GM12892 (cell line): ENCODE measurements around the gene FILIP1L.

Source experiments
- DNase-seq: peaks from one replicate; pipeline ENCODE4 v3.0.0; 2011; ENCODE audit not compliant: insufficient read length
- FAIRE-seq: peaks from 2 replicates; lab custom pipeline; 2011; peaks lifted over from hg19 to GRCh38; lab: Jason Lieb, UNC
- POLR2A ChIP-seq: IDR thresholded peaks from 2 replicates; pipeline ENCODE4 v1.6.1; 2011; ENCODE audit warnings: low read depth, low read length, control low read depth
- POLR2AphosphoS5 ChIP-seq: IDR thresholded peaks from 2 replicates; pipeline ENCODE4 v1.6.1; 2011; ENCODE audit warnings: low read depth, low read length, control low read depth
- TAF1 ChIP-seq: IDR thresholded peaks from 2 replicates; pipeline ENCODE4 v1.6.1; 2011; ENCODE audit warnings: low read depth, mild to moderate bottlenecking, control low read depth, low read length, borderline replicate concordance

Gene FILIP1L

GRCh38 chr3:99909714-99910495 is 204.4 kb downstream of the FILIP1L start:
- DNase-seq (no peak), FAIRE-seq (no peak)
- TF ChIP-seq POLR2AphosphoS5: no peak
- TF ChIP-seq POLR2A: no peak
- TF ChIP-seq TAF1: no peak

- no peak for DNase-seq
- TF ChIP-seq POLR2AphosphoS5 (no peak), POLR2A (no peak), TAF1 (no peak)
- no peak for FAIRE-seq
Observed at GRCh38 chr3:99907959-99908544, 206.2 kb downstream of the FILIP1L start.

GRCh38 chr3:99903869-99904268 is 210.4 kb downstream of the FILIP1L start:
- no peak for FAIRE-seq
- TF ChIP-seq POLR2A: no peak
- no peak for TF ChIP-seq POLR2AphosphoS5
- TF ChIP-seq TAF1: no peak
- DNase-seq: no peak

- FAIRE-seq: no peak
- TF ChIP-seq TAF1 (no peak), POLR2A (no peak), POLR2AphosphoS5 (no peak)
- no peak for DNase-seq
Observed at GRCh38 chr3:99902091-99902490, 212.2 kb downstream of the FILIP1L start.

- DNase-seq (no peak), FAIRE-seq (peak; percentile 61)
- TF ChIP-seq POLR2AphosphoS5: no peak
- no peak for TF ChIP-seq TAF1
- TF ChIP-seq POLR2A: no peak
Observed at GRCh38 chr3:99901200-99901926, 212.9 kb downstream of the FILIP1L start.

GRCh38 chr3:99900248-99900647 is 214.1 kb downstream of the FILIP1L start:
- FAIRE-seq (no peak), DNase-seq (no peak)
- TF ChIP-seq POLR2AphosphoS5 (no peak), POLR2A (no peak), TAF1 (no peak)

- FAIRE-seq (no peak), DNase-seq (no peak)
- TF ChIP-seq POLR2A: no peak
- no peak for TF ChIP-seq POLR2AphosphoS5
- TF ChIP-seq TAF1: no peak
Observed at GRCh38 chr3:99899603-99900002, 214.7 kb downstream of the FILIP1L start.

- DNase-seq: no peak
- TF ChIP-seq POLR2AphosphoS5: no peak
- TF ChIP-seq POLR2A: no peak
- no peak for TF ChIP-seq TAF1
- FAIRE-seq: no peak
Observed at GRCh38 chr3:99896482-99896881, 217.8 kb downstream of the FILIP1L start.

- FAIRE-seq (peak; percentile 36), DNase-seq (no peak)
- TF ChIP-seq POLR2AphosphoS5 (no peak), TAF1 (no peak), POLR2A (no peak)
Observed at GRCh38 chr3:99895703-99896441, 218.4 kb downstream of the FILIP1L start.

- TF ChIP-seq TAF1: no peak
- TF ChIP-seq POLR2A: no peak
- TF ChIP-seq POLR2AphosphoS5: no peak
- FAIRE-seq (no peak), DNase-seq (no peak)
Observed at GRCh38 chr3:99895131-99895696, 219.1 kb downstream of the FILIP1L start.
